Hepatocyte (in vitro differentiated cells): ENCODE results near the gene DHX57. TPM values are rescaled to one million over a fixed set of nuclear protein-coding genes. Genes with fewer than 3 reads are reported as not detected.
"Not testable (repeated sequence)": the region's sequence is repeated elsewhere in the genome, so short reads cannot be mapped to it uniquely, and the experiment has no call there.

Source experiments
- DNase-seq: peaks from one replicate; pipeline ENCODE4 v3.0.0-alpha.2; 2016; ENCODE audit warnings: low spot score
- H2AFZ ChIP-seq: fragments of 200-600 bp; sonication (generic); 2 replicates; pipeline ENCODE4 v1.6.0; 2016; ENCODE audit warnings: antibody characterized with exemption, mild to moderate bottlenecking
- H3K27ac ChIP-seq: fragments of 200-600 bp; sonication (generic); 2 replicates; pipeline ENCODE4 v1.5.1; 2016; ENCODE audit warnings: mild to moderate bottlenecking
- H3K27me3 ChIP-seq: fragments of 200-600 bp; sonication (generic); 2 replicates; pipeline ENCODE4 v1.6.1; 2016
- H3K36me3 ChIP-seq: fragments of 200-600 bp; sonication (generic); replicated peaks from 2 replicates; pipeline ENCODE4 v1.5.1; 2016; ENCODE audit warnings: low read depth; ENCODE audit not compliant: insufficient read depth
- H3K4me1 ChIP-seq: fragments of 200-600 bp; sonication (generic); 2 replicates; pipeline ENCODE4 v1.5.1; 2016; ENCODE audit warnings: mild to moderate bottlenecking, moderate library complexity; ENCODE audit not compliant: insufficient read depth
- H3K4me2 ChIP-seq: fragments of 200-600 bp; sonication (generic); 2 replicates; pipeline ENCODE4 v1.6.0; 2016
- H3K4me3 ChIP-seq: fragments of 200-600 bp; sonication (generic); 2 replicates; pipeline ENCODE4 v1.5.1; 2016; ENCODE audit warnings: mild to moderate bottlenecking
- H3K79me2 ChIP-seq: fragments of 200-600 bp; sonication (generic); 2 replicates; pipeline ENCODE4 v1.6.0; 2017; ENCODE audit warnings: mild to moderate bottlenecking
- H3K9me2 ChIP-seq: fragments of 200-600 bp; sonication (generic); replicated peaks from 2 replicates; pipeline ENCODE4 v1.6.0; 2017; ENCODE audit warnings: mild to moderate bottlenecking; ENCODE audit not compliant: insufficient read depth
- H3K9me3 ChIP-seq: fragments of 200-600 bp; sonication (generic); 2 replicates; pipeline ENCODE4 v1.5.1; 2016; ENCODE audit warnings: low read depth, mild to moderate bottlenecking
- H4K20me1 ChIP-seq: fragments of 200-600 bp; sonication (generic); 2 replicates; pipeline ENCODE4 v1.6.0; 2016; ENCODE audit warnings: mild to moderate bottlenecking; ENCODE audit not compliant: insufficient read depth, poor library complexity, severe bottlenecking
- EZH2 ChIP-seq: fragments of 200-600 bp; sonication (generic); IDR thresholded peaks from 2 replicates; pipeline ENCODE4 v1.6.1; 2016; ENCODE audit warnings: antibody characterized with exemption, mild to moderate bottlenecking, borderline replicate concordance
- EZH2phosphoT487 ChIP-seq: fragments of 200-600 bp; sonication (generic); IDR thresholded peaks from one replicate; pipeline ENCODE4 v1.6.1; 2018; ENCODE audit warnings: antibody characterized with exemption, mild to moderate bottlenecking, low read depth, moderate library complexity; ENCODE audit not compliant: unreplicated experiment, severe bottlenecking
- WGBS: methylation state at CpG from one replicate; pipeline ENCODE4 v1.1.6; 2016; ENCODE audit warnings: low lambda C conversion rate; ENCODE audit errors: missing lambda C conversion rate; 5-methylcytosine and 5-hydroxymethylcytosine counted together
- polyA plus RNA-seq: library from polyadenylated mRNA; unstranded; fragments of >200 nt; fragmentation: Nextera tagmentation; extraction: Ambion mirVana; gene quantifications from 2 replicates; pipeline ENCODE4 v1.2.1, GENCODE V29; 2016
- total RNA-seq: library from RNA; depleted of rRNA; stranded (reverse); fragments of >200 nt; gene quantifications from 2 replicates; pipeline ENCODE4 v1.2.3, GENCODE V29; 2014
- TF ChIP-seq, protein P1 (sequence below): fragments of 200-600 bp; sonication (generic); IDR thresholded peaks from 2 replicates; pipeline ENCODE4 v1.5.1; 2016; ENCODE audit warnings: antibody characterized with exemption, mild to moderate bottlenecking; ENCODE audit not compliant: poor library complexity

DHX57 gene
- total and polyA plus RNA-seq, 2 experiments from 2014 or later: 7.0 to 19.4 TPM

DNA sequence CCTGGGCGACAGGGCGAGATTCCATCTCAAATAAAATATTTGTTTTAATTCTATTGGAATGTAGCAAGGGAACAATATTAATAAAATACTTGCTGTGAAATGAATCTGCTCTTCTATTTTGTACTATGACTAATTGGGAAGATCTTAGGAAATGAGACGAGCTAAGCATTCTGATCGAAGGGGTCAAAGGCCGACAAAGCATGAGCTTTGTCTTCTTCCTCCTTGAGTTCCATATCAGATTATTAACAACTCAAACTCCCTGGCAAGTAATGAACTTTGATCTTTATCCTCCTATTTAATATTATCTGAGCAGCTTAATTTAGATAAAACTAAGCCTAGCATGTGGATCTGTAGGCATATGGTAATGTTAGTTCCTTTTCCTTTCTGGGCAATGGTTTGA lies 82.2 kb downstream of the DHX57 start:
- peaks cover 13% of the 10 kb centered on the region for H3K4me1 ChIP-seq
- no peaks in the 10 kb centered on the region for H3K9me3 ChIP-seq
- no peak for TF ChIP-seq EZH2phosphoT487
- TF ChIP-seq, protein P1, sequence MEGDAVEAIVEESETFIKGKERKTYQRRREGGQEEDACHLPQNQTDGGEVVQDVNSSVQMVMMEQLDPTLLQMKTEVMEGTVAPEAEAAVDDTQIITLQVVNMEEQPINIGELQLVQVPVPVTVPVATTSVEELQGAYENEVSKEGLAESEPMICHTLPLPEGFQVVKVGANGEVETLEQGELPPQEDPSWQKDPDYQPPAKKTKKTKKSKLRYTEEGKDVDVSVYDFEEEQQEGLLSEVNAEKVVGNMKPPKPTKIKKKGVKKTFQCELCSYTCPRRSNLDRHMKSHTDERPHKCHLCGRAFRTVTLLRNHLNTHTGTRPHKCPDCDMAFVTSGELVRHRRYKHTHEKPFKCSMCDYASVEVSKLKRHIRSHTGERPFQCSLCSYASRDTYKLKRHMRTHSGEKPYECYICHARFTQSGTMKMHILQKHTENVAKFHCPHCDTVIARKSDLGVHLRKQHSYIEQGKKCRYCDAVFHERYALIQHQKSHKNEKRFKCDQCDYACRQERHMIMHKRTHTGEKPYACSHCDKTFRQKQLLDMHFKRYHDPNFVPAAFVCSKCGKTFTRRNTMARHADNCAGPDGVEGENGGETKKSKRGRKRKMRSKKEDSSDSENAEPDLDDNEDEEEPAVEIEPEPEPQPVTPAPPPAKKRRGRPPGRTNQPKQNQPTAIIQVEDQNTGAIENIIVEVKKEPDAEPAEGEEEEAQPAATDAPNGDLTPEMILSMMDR: no peak
- TF ChIP-seq EZH2: no peak
- no peaks in the 10 kb centered on the region for H3K36me3 ChIP-seq
- DNase-seq: no peak
- WGBS: 78% methylated on average over 5 of the region's 5 CpGs
- H3K27ac ChIP-seq: peak overlapping the region; percentile 66
- H4K20me1 ChIP-seq: no peaks in the 10 kb centered on the region
- peak overlapping the region; percentile 24 for H3K4me2 ChIP-seq
- no peaks in the 10 kb centered on the region for H3K79me2 ChIP-seq
- H3K27me3 ChIP-seq: no peaks in the 10 kb centered on the region
- H2AFZ ChIP-seq: no peak overlapping the region
- H3K4me3 ChIP-seq: no peak overlapping the region
- H3K9me2 ChIP-seq: no peaks in the 10 kb centered on the region

DNA sequence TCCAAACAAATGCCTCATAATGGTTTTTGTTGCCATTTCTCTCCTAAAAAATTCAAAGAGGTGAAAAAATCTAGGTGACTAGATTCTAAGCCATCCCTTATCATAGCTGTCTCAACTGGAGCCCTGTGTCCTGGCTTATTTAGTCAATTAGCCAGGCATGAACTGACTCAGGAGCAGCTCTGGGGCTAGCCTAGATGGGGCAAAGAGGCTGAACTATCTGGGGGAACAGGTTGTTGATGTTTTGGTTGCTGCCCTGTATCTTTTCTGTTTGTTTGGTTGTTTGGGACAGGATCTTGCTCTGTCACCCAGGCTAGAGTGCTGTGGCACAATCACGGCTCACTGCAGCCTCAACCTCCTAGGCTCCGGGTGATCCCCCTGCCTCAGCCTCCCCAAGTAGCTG lies 83.0 kb downstream of the DHX57 start:
- Histone ChIP-seq H3K4me2 (no peak overlapping the region), H4K20me1 (no peaks in the 10 kb centered on the region), H3K27ac (peak overlapping the region; percentile 66), H3K36me3 (no peaks in the 10 kb centered on the region), H3K4me3 (no peak overlapping the region), H3K79me2 (no peaks in the 10 kb centered on the region), H3K27me3 (no peaks in the 10 kb centered on the region), H3K4me1 (peaks cover 13% of the 10 kb centered on the region), H2AFZ (no peak overlapping the region), H3K9me2 (no peaks in the 10 kb centered on the region), H3K9me3 (no peaks in the 10 kb centered on the region)
- TF ChIP-seq EZH2: no peak
- no peak for TF ChIP-seq EZH2phosphoT487
- TF ChIP-seq, protein P1: no peak
- WGBS: 50% methylated on average over 2 of the region's 2 CpGs
- DNase-seq: no peak

DNA sequence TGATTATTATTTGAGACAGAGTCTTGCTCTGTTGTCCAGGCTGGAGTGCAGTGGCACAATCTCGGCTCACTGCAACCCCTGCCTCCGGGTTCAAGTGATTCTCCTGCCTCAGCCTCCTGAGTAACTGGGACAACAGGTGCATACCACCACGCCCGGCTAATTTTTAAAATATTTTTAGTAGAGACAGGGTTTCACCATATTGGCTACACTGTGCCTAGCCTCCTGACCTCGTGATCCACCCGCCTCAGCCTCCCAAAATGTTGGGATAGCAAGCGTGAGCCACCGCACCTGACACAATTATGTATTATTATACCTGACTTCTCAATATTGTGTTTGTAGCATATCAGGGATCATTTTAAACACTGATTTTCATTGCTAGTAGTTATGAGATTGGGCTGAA lies 83.4 kb downstream of the DHX57 start:
- not testable (repeated sequence) for H2AFZ ChIP-seq, H3K4me3 ChIP-seq, H3K79me2 ChIP-seq, H3K4me2 ChIP-seq, DNase-seq, H3K36me3 ChIP-seq, H3K27me3 ChIP-seq, H4K20me1 ChIP-seq, H3K9me2 ChIP-seq, H3K27ac ChIP-seq, H3K9me3 ChIP-seq
- H3K4me1 ChIP-seq: peaks cover 13% of the 10 kb centered on the region
- WGBS: 92% methylated on average over 8 of the region's 8 CpGs

DNA sequence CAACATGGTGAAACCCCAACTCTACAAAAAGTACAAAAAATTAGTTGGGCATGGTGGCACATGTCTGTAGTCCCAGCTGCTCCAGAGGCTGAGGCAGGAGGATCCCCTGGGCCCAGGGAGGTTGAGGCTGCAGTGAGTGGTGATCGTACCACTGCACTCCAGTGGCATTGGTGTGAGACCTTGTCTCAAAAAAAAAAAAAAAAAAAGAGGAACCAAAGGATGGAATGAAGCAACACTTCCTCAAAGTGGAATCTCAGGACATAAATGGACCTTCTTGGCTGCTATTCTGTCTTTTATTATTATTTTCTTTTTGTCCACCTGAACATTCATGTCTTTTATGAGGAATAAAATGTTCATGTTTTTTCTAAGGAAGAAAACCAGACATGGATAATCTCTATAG lies 84.0 kb downstream of the DHX57 start:
- DNase-seq: no peak
- Histone ChIP-seq H3K27ac (no peak overlapping the region), H3K9me3 (no peaks in the 10 kb centered on the region), H2AFZ (no peak overlapping the region), H4K20me1 (no peaks in the 10 kb centered on the region), H3K4me2 (no peak overlapping the region), H3K27me3 (no peaks in the 10 kb centered on the region), H3K4me3 (no peak overlapping the region), H3K79me2 (no peaks in the 10 kb centered on the region), H3K36me3 (no peaks in the 10 kb centered on the region), H3K4me1 (peaks cover 13% of the 10 kb centered on the region), H3K9me2 (no peaks in the 10 kb centered on the region)
- TF ChIP-seq, protein P1: no peak
- no peak for TF ChIP-seq EZH2
- TF ChIP-seq EZH2phosphoT487: no peak
- 89% methylated on average over 1 of the region's 1 CpG for WGBS
